ENCODE data around the gene FOXO3. TPM values are rescaled to one million over a fixed set of nuclear protein-coding genes. Genes with fewer than 3 reads are reported as not detected.
A peak's percentile ranks its signal among the peaks of the same experiment; 100 is the strongest.

FOXO3 gene
- total RNA-seq, 1 donor from 2014 or later, result 37.3 TPM

- no peaks in the 10 kb centered on the region for H3K9me3 Mint-ChIP-seq (ENCODE audit: unreplicated experiment)
- no peak for FAIRE-seq
These were observed 1.2 kb downstream of the FOXO3 start for GRCh38 chr6:108561742-108562502.

DNA sequence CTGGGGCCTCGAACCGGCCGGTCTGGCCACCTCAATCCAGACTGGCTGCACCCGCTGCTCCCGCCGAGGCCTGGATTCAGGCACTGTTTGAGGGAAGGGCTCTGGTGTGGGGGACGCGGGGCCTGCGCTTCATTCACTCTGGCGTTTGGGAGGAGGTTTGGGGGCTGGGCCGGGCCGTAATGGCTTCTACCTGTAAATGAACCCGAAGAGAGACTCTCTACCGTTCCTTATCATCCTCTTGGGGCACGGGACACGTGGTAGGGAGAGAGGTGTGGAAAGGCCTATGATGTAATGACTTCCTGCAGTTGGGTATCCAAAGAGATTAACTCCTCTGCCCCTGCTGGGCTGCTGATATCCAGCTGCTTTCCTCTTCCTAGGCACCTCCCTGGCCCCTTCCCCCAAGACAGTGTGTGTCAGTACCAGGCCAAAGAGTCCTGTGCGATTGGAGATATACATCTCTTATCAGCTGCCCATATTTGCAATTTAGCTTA is 1.8 kb downstream of the FOXO3 start:
- H3K27ac ChIP-seq (ENCODE audit: low read depth, low read length), result peak overlapping the region; percentile 77
- H4K20me1 ChIP-seq (ENCODE audit: insufficient read depth, low read length), result peaks cover 32% of the 10 kb centered on the region
- H3K27me3 Mint-ChIP-seq (ENCODE audit: low read depth, unreplicated experiment), result no peaks in the 10 kb centered on the region
- H3K27me3 ChIP-seq (ENCODE audit: insufficient read depth, low read length), result no peaks in the 10 kb centered on the region
- H3K9me3 Mint-ChIP-seq (ENCODE audit: unreplicated experiment), result no peaks in the 10 kb centered on the region
- DNase-seq (ENCODE audit: low read depth) (peak; percentile 68), FAIRE-seq (no peak)
- no peaks in the 10 kb centered on the region for H3K9me3 ChIP-seq (ENCODE audit: insufficient read depth, low read depth, low read length)
- H3K4me2 ChIP-seq (ENCODE audit: low read length), result peak overlapping the region; percentile 99
- H3K79me2 ChIP-seq (ENCODE audit: insufficient read depth, low read length), result peaks cover 55% of the 10 kb centered on the region
- no peak overlapping the region for H2AFZ ChIP-seq (ENCODE audit: low read depth, low read length)
- no peaks in the 10 kb centered on the region for H3K36me3 ChIP-seq (ENCODE audit: insufficient read depth, low read length)
- peak overlapping the region; percentile 99 for H3K27ac Mint-ChIP-seq (ENCODE audit: unreplicated experiment)
- H3K36me3 Mint-ChIP-seq (ENCODE audit: low read depth, unreplicated experiment), result peaks cover 8% of the 10 kb centered on the region
- H3K4me3 Mint-ChIP-seq (ENCODE audit: unreplicated experiment), result peak overlapping the region; percentile 99
- peaks cover 37% of the 10 kb centered on the region for H3K4me1 ChIP-seq (ENCODE audit: insufficient read depth, low read length)
- H3K4me1 Mint-ChIP-seq (ENCODE audit: low read depth, unreplicated experiment), result peaks cover 27% of the 10 kb centered on the region
- H3K4me3 ChIP-seq (ENCODE audit: insufficient read depth, low read depth, low read length), result peak overlapping the region; percentile 95
- TF ChIP-seq EZH2 (IDR thresholded peaks at IDR 0.05; ENCODE audit: insufficient read depth, low read length), result no peak
- H3K9ac ChIP-seq (ENCODE audit: low read length), result peak overlapping the region; percentile 89

More at GRCh38 chr6:108561742-108562502, 1.2 kb downstream of the FOXO3 start:
- no peak for DNase-seq (ENCODE audit: low read depth)
- peaks cover 27% of the 10 kb centered on the region for H3K4me1 Mint-ChIP-seq (ENCODE audit: low read depth, unreplicated experiment)
- H3K79me2 ChIP-seq (ENCODE audit: insufficient read depth, low read length), result peaks cover 48% of the 10 kb centered on the region
- H3K9me3 ChIP-seq (ENCODE audit: insufficient read depth, low read depth, low read length), result no peaks in the 10 kb centered on the region
- peak overlapping the region; percentile 89 for H3K9ac ChIP-seq (ENCODE audit: low read length)
- peaks cover 43% of the 10 kb centered on the region for H3K4me1 ChIP-seq (ENCODE audit: insufficient read depth, low read length)
- H3K4me3 ChIP-seq (ENCODE audit: insufficient read depth, low read depth, low read length), result peak overlapping the region; percentile 95
- peaks cover under 1% of the 10 kb centered on the region for H3K27me3 Mint-ChIP-seq (ENCODE audit: low read depth, unreplicated experiment)
- TF ChIP-seq EZH2 (IDR thresholded peaks at IDR 0.05; ENCODE audit: insufficient read depth, low read length) (no peak), CTCF (IDR thresholded peaks at IDR 0.05; ENCODE audit: insufficient read depth, low read depth, low read length) (no peak)
- H3K36me3 Mint-ChIP-seq (ENCODE audit: low read depth, unreplicated experiment), result peaks cover 2% of the 10 kb centered on the region
- H3K4me2 ChIP-seq (ENCODE audit: low read length), result peak overlapping the region; percentile 99
- H4K20me1 ChIP-seq (ENCODE audit: insufficient read depth, low read length), result peaks cover 27% of the 10 kb centered on the region
- peak overlapping the region; percentile 99 for H3K4me3 Mint-ChIP-seq (ENCODE audit: unreplicated experiment)
- peak overlapping the region; percentile 99 for H3K27ac Mint-ChIP-seq (ENCODE audit: unreplicated experiment)
- no peaks in the 10 kb centered on the region for H3K27me3 ChIP-seq (ENCODE audit: insufficient read depth, low read length)
- H3K36me3 ChIP-seq (ENCODE audit: insufficient read depth, low read length), result no peaks in the 10 kb centered on the region
- peak overlapping the region; percentile 36 for H2AFZ ChIP-seq (ENCODE audit: low read depth, low read length)
- H3K27ac ChIP-seq (ENCODE audit: low read depth, low read length), result peak overlapping the region; percentile 77

DNA sequence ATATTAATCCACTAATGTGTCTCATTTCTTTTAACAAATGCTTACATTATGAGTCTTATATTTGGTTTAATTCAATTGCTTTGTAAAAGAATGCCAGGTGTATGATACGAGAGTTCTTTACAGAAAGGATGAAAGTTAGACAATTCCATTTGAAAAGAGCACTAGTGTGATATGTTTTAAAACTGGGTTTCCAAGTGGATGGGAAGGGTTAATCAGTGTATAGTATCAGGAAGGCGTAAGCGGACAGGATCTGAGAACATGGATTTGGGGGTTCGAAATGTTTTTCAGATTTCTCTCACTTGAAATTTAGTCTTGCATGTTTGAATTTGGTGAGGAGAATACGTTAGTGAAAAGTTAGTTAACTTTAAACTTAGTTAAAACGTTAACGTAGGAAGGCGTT is 2.6 kb downstream of the FOXO3 start:
- DNase-seq (ENCODE audit: low read depth), result no peak
- H3K79me2 ChIP-seq (ENCODE audit: insufficient read depth, low read length), result peaks cover 61% of the 10 kb centered on the region
- peaks cover 35% of the 10 kb centered on the region for H4K20me1 ChIP-seq (ENCODE audit: insufficient read depth, low read length)
- TF ChIP-seq CTCF (IDR thresholded peaks at IDR 0.05; ENCODE audit: insufficient read depth, low read depth, low read length) (no peak), EZH2 (IDR thresholded peaks at IDR 0.05; ENCODE audit: insufficient read depth, low read length) (no peak)
- no peaks in the 10 kb centered on the region for H3K36me3 ChIP-seq (ENCODE audit: insufficient read depth, low read length)
- no peak overlapping the region for H2AFZ ChIP-seq (ENCODE audit: low read depth, low read length)
- no peaks in the 10 kb centered on the region for H3K27me3 Mint-ChIP-seq (ENCODE audit: low read depth, unreplicated experiment)
- FAIRE-seq, result no peak
- no peaks in the 10 kb centered on the region for H3K9me3 Mint-ChIP-seq (ENCODE audit: unreplicated experiment)
- H3K27me3 ChIP-seq (ENCODE audit: insufficient read depth, low read length), result no peaks in the 10 kb centered on the region
- H3K4me1 ChIP-seq (ENCODE audit: insufficient read depth, low read length), result peaks cover 36% of the 10 kb centered on the region
- peak overlapping the region; percentile 89 for H3K9ac ChIP-seq (ENCODE audit: low read length)
- H3K9me3 ChIP-seq (ENCODE audit: insufficient read depth, low read depth, low read length), result no peaks in the 10 kb centered on the region
- peak overlapping the region; percentile 99 for H3K4me2 ChIP-seq (ENCODE audit: low read length)
- H3K4me3 Mint-ChIP-seq (ENCODE audit: unreplicated experiment), result peak overlapping the region; percentile 99
- H3K4me1 Mint-ChIP-seq (ENCODE audit: low read depth, unreplicated experiment), result peaks cover 28% of the 10 kb centered on the region
- peaks cover 8% of the 10 kb centered on the region for H3K36me3 Mint-ChIP-seq (ENCODE audit: low read depth, unreplicated experiment)
- H3K27ac Mint-ChIP-seq (ENCODE audit: unreplicated experiment), result peak overlapping the region; percentile 99
- peak overlapping the region; percentile 77 for H3K27ac ChIP-seq (ENCODE audit: low read depth, low read length)
- H3K4me3 ChIP-seq (ENCODE audit: insufficient read depth, low read depth, low read length), result peak overlapping the region; percentile 95
